WTC11 (cell line): ENCODE data around the gene JMY. TPM values are rescaled to one million over a fixed set of nuclear protein-coding genes. Genes with fewer than 3 reads are reported as not detected.

Experiments
- ATAC-seq: fragments of 200-7000 bp; cut with Tn5 transposase; 2 replicates; pipeline ENCODE4 v1.10.0; 2021; ENCODE audit warnings: mild to moderate bottlenecking, moderate library complexity
- CTCF ChIA-PET: fragments of 300-600 bp; sonication (Branson Sonifier 250); formaldehyde crosslinking; loops from one replicate; lab custom pipeline; 2021; ENCODE audit warnings: antibody characterized with exemption; lab: Charles Lee
- POLR2A ChIA-PET: fragments of 350-600 bp; sonication (Branson Sonifier 250); formaldehyde crosslinking; loops from one replicate; lab custom pipeline; 2021; ENCODE audit warnings: antibody characterized with exemption; lab: Charles Lee
- DNase-seq: peaks from one replicate; pipeline ENCODE4 v3.0.0; 2021; ENCODE audit warnings: low spot score
- H3K27ac Mint-ChIP-seq: 2 replicates; pipeline ENCODE4 v1.8.0; 2021; ENCODE audit warnings: mixed read lengths
- H3K27me3 Mint-ChIP-seq: 2 replicates; pipeline ENCODE4 v1.8.0; 2021; ENCODE audit warnings: low read depth, mild to moderate bottlenecking, moderate library complexity, mixed read lengths
- H3K36me3 Mint-ChIP-seq: 2 replicates; pipeline ENCODE4 v1.8.0; 2021; ENCODE audit warnings: mixed read lengths
- H3K4me1 Mint-ChIP-seq: 2 replicates; pipeline ENCODE4 v1.8.0; 2022; ENCODE audit warnings: mixed read lengths
- H3K4me3 Mint-ChIP-seq: 2 replicates; pipeline ENCODE4 v1.8.0; 2021; ENCODE audit warnings: mild to moderate bottlenecking, moderate library complexity, mixed read lengths
- H3K9me3 Mint-ChIP-seq: 2 replicates; pipeline ENCODE4 v1.8.0; 2021; ENCODE audit warnings: mixed read lengths
- CBFB ChIP-seq: sonication (generic); formaldehyde crosslinking; IDR thresholded peaks from 2 replicates; pipeline ENCODE4 v1.8.1; 2022; ENCODE audit warnings: mild to moderate bottlenecking, low read depth, missing genetic modification reagents
- CREB1 ChIP-seq: sonication (generic); formaldehyde crosslinking; IDR thresholded peaks from 2 replicates; pipeline ENCODE4 v1.8.0; 2023; ENCODE audit warnings: mild to moderate bottlenecking, missing genetic modification reagents
- ETV6 ChIP-seq: sonication (generic); formaldehyde crosslinking; IDR thresholded peaks from 2 replicates; pipeline ENCODE4 v1.8.1; 2022; ENCODE audit warnings: mild to moderate bottlenecking, missing genetic modification reagents
- GABPB1 ChIP-seq: sonication (generic); formaldehyde crosslinking; IDR thresholded peaks from 2 replicates; pipeline ENCODE4 v1.8.1; 2023; ENCODE audit warnings: mild to moderate bottlenecking, missing genetic modification reagents
- IRF2 ChIP-seq: sonication (generic); formaldehyde crosslinking; IDR thresholded peaks from 2 replicates; pipeline ENCODE4 v1.8.0; 2022; ENCODE audit warnings: low read depth, missing genetic modification reagents, borderline replicate concordance
- JAZF1 ChIP-seq: fragments of 250-450 bp; sonication (Bioruptor Pico); IDR thresholded peaks from 2 replicates; pipeline ENCODE4 v1.9.0; 2021; ENCODE audit warnings: moderate library complexity, mild to moderate bottlenecking, inconsistent platforms
- JUN ChIP-seq: sonication (generic); formaldehyde crosslinking; IDR thresholded peaks from 2 replicates; pipeline ENCODE4 v1.8.0; 2023; ENCODE audit warnings: mild to moderate bottlenecking, missing genetic modification reagents
- NR2C2 ChIP-seq: sonication (generic); formaldehyde crosslinking; IDR thresholded peaks from 2 replicates; pipeline ENCODE4 v1.8.0; 2022; ENCODE audit warnings: mild to moderate bottlenecking, missing genetic modification reagents
- RELA ChIP-seq: sonication (generic); formaldehyde crosslinking; IDR thresholded peaks from 2 replicates; pipeline ENCODE4 v1.8.1; 2022; ENCODE audit warnings: missing genetic modification reagents, mild to moderate bottlenecking, borderline replicate concordance
- SOX15 ChIP-seq: fragments of 250-450 bp; sonication (Bioruptor Pico); IDR thresholded peaks from 2 replicates; pipeline ENCODE4 v1.9.0; 2021; ENCODE audit warnings: mild to moderate bottlenecking
- SP1 ChIP-seq: sonication (generic); formaldehyde crosslinking; conservative IDR thresholded peaks from 2 replicates; pipeline ENCODE4 v1.8.1; 2022; ENCODE audit warnings: missing genetic modification reagents
- ZNF219 ChIP-seq: sonication (generic); formaldehyde crosslinking; IDR thresholded peaks from 2 replicates; pipeline ENCODE4 v1.8.0; 2023; ENCODE audit warnings: missing genetic modification reagents, mild to moderate bottlenecking, borderline replicate concordance
- ZNF396 ChIP-seq: fragments of 250-450 bp; sonication (Bioruptor Pico); IDR thresholded peaks from 2 replicates; pipeline ENCODE4 v1.8.0; 2021; ENCODE audit warnings: mild to moderate bottlenecking, moderate library complexity, borderline replicate concordance
- ZNF416 ChIP-seq: fragments of 250-450 bp; sonication (Bioruptor Pico); IDR thresholded peaks from 2 replicates; pipeline ENCODE4 v1.9.0; 2021; ENCODE audit warnings: mild to moderate bottlenecking, inconsistent platforms
- total RNA-seq: library from RNA; stranded (reverse); gene quantifications from 3 replicates; pipeline ENCODE4 v1.2.3, GENCODE V29; 2021
- TF ChIP-seq, protein P1 (sequence below): sonication (generic); formaldehyde crosslinking; IDR thresholded peaks from 2 replicates; pipeline ENCODE4 v1.8.1; 2022; ENCODE audit warnings: low read depth, mild to moderate bottlenecking, moderate library complexity, missing genetic modification reagents, borderline replicate concordance
- TF ChIP-seq, protein P2 (sequence below): sonication (generic); formaldehyde crosslinking; IDR thresholded peaks from 2 replicates; pipeline ENCODE4 v1.8.0; 2022; ENCODE audit warnings: mild to moderate bottlenecking, missing genetic modification reagents
- TF ChIP-seq, protein P3 (sequence below): sonication (generic); formaldehyde crosslinking; IDR thresholded peaks from 2 replicates; pipeline ENCODE4 v1.8.1; 2022; ENCODE audit warnings: missing genetic modification reagents, borderline replicate concordance
- TF ChIP-seq, protein P4 (sequence below): sonication (generic); formaldehyde crosslinking; IDR thresholded peaks from 2 replicates; pipeline ENCODE4 v1.8.0; 2022; ENCODE audit warnings: missing genetic modification reagents
- TF ChIP-seq, protein P5 (sequence below): sonication (generic); formaldehyde crosslinking; IDR thresholded peaks from 2 replicates; pipeline ENCODE4 v1.8.1; 2023; ENCODE audit warnings: mild to moderate bottlenecking, moderate library complexity, missing genetic modification reagents

Gene JMY
- total RNA-seq, 1 experiment from 2014 or later, result 12.4 TPM

DNA sequence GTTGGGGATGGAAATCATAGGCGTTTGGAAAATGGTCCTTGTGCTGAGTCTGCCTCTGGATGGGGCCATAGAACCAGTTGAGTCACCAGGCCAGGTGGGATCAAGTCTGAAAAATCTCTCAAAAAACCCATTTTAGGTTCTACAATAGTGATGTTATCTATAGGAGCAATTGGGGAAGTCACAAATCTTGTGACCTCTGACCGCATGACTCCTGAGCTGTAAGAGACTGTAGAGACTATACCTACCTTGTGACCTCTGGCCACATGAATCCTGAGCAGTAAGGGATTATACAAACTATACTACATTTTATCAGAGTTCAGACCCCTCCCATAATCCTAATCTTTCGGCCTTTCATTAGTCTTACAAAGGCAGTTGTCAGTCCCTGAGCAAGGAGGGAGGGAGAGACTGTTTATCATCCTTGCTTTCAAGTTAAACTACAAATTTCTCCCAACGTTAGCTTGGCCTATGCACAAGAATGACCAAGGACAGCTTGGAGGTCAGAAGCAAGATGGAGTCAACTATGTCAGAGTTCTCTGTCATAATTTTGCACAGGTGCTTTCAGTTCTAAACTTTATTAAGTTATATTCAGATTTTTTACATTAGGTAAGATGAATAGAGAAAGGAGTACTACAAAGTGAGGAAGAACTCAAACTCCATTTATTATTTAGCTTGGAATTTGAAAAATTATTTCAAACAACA is 11.5 kb upstream of the JMY start:
- H3K4me1 Mint-ChIP-seq, result no peaks in the 10 kb centered on the region
- H3K9me3 Mint-ChIP-seq, result peaks cover 5% of the 10 kb centered on the region
- 0 out of 2 replicates have a peak, but pooled peaks cover 3% of the 10 kb centered on the region for H3K36me3 Mint-ChIP-seq
- no peak overlapping the region for H3K27ac Mint-ChIP-seq
- DNase-seq (no peak), ATAC-seq (no peak)
- no peak overlapping the region for H3K4me3 Mint-ChIP-seq
- CTCF ChIA-PET, result no interaction called here
- POLR2A ChIA-PET, result no interaction called here
- no peaks in the 10 kb centered on the region for H3K27me3 Mint-ChIP-seq
- TF ChIP-seq CREB1 (CRISPR knock-in tag), result no peak
- no peak for TF ChIP-seq NR2C2 (CRISPR knock-in tag)
- TF ChIP-seq, protein P1, sequence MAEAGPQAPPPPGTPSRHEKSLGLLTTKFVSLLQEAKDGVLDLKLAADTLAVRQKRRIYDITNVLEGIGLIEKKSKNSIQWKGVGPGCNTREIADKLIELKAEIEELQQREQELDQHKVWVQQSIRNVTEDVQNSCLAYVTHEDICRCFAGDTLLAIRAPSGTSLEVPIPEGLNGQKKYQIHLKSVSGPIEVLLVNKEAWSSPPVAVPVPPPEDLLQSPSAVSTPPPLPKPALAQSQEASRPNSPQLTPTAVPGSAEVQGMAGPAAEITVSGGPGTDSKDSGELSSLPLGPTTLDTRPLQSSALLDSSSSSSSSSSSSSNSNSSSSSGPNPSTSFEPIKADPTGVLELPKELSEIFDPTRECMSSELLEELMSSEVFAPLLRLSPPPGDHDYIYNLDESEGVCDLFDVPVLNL (CRISPR knock-in tag), result no peak
- TF ChIP-seq JUN, result no peak
- TF ChIP-seq SOX15, result no peak
- TF ChIP-seq IRF2, result no peak
- TF ChIP-seq, protein P2, sequence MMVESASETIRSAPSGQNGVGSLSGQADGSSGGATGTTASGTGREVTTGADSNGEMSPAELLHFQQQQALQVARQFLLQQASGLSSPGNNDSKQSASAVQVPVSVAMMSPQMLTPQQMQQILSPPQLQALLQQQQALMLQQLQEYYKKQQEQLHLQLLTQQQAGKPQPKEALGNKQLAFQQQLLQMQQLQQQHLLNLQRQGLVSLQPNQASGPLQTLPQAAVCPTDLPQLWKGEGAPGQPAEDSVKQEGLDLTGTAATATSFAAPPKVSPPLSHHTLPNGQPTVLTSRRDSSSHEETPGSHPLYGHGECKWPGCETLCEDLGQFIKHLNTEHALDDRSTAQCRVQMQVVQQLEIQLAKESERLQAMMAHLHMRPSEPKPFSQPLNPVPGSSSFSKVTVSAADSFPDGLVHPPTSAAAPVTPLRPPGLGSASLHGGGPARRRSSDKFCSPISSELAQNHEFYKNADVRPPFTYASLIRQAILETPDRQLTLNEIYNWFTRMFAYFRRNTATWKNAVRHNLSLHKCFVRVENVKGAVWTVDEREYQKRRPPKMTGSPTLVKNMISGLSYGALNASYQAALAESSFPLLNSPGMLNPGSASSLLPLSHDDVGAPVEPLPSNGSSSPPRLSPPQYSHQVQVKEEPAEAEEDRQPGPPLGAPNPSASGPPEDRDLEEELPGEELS (CRISPR knock-in tag), result no peak
- TF ChIP-seq GABPB1 (CRISPR knock-in tag), result no peak
- TF ChIP-seq, protein P3, sequence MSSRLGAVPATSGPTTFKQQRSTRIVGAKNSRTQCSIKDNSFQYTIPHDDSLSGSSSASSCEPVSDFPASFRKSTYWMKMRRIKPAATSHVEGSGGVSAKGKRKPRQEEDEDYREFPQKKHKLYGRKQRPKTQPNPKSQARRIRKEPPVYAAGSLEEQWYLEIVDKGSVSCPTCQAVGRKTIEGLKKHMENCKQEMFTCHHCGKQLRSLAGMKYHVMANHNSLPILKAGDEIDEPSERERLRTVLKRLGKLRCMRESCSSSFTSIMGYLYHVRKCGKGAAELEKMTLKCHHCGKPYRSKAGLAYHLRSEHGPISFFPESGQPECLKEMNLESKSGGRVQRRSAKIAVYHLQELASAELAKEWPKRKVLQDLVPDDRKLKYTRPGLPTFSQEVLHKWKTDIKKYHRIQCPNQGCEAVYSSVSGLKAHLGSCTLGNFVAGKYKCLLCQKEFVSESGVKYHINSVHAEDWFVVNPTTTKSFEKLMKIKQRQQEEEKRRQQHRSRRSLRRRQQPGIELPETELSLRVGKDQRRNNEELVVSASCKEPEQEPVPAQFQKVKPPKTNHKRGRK (CRISPR knock-in tag), result no peak
- TF ChIP-seq RELA (CRISPR knock-in tag), result no peak
- no peak for TF ChIP-seq SP1 (CRISPR knock-in tag)
- TF ChIP-seq, protein P4, sequence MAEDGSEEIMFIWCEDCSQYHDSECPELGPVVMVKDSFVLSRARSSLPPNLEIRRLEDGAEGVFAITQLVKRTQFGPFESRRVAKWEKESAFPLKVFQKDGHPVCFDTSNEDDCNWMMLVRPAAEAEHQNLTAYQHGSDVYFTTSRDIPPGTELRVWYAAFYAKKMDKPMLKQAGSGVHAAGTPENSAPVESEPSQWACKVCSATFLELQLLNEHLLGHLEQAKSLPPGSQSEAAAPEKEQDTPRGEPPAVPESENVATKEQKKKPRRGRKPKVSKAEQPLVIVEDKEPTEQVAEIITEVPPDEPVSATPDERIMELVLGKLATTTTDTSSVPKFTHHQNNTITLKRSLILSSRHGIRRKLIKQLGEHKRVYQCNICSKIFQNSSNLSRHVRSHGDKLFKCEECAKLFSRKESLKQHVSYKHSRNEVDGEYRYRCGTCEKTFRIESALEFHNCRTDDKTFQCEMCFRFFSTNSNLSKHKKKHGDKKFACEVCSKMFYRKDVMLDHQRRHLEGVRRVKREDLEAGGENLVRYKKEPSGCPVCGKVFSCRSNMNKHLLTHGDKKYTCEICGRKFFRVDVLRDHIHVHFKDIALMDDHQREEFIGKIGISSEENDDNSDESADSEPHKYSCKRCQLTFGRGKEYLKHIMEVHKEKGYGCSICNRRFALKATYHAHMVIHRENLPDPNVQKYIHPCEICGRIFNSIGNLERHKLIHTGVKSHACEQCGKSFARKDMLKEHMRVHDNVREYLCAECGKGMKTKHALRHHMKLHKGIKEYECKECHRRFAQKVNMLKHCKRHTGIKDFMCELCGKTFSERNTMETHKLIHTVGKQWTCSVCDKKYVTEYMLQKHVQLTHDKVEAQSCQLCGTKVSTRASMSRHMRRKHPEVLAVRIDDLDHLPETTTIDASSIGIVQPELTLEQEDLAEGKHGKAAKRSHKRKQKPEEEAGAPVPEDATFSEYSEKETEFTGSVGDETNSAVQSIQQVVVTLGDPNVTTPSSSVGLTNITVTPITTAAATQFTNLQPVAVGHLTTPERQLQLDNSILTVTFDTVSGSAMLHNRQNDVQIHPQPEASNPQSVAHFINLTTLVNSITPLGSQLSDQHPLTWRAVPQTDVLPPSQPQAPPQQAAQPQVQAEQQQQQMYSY (CRISPR knock-in tag), result no peak
- TF ChIP-seq ZNF219, result no peak
- TF ChIP-seq CBFB (CRISPR knock-in tag), result no peak
- TF ChIP-seq JAZF1 (CRISPR knock-in tag), result no peak
- TF ChIP-seq ZNF396, result no peak
- TF ChIP-seq, protein P5, sequence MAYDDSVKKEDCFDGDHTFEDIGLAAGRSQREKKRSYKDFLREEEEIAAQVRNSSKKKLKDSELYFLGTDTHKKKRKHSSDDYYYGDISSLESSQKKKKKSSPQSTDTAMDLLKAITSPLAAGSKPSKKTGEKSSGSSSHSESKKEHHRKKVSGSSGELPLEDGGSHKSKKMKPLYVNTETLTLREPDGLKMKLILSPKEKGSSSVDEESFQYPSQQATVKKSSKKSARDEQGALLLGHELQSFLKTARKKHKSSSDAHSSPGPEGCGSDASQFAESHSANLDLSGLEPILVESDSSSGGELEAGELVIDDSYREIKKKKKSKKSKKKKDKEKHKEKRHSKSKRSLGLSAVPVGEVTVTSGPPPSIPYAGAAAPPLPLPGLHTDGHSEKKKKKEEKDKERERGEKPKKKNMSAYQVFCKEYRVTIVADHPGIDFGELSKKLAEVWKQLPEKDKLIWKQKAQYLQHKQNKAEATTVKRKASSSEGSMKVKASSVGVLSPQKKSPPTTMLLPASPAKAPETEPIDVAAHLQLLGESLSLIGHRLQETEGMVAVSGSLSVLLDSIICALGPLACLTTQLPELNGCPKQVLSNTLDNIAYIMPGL (CRISPR knock-in tag), result no peak
- no peak for TF ChIP-seq ETV6 (CRISPR knock-in tag)
- no peak for TF ChIP-seq ZNF416
